Stimulated activated CD4-positive, alpha-beta T cell treated with anti-CD3 and anti-CD28 coated beads, TNF-alpha, amount 100 ng/mL, for 4 hours (primary cell): ENCODE measurements around the gene HOXC6.

Source experiments
- DNase-seq, 3 experiments: peaks; one replicate each; pipeline ENCODE4 v3.0.0-alpha.2; 2020; ENCODE audit warnings: low read depth in 3 of 3

Gene HOXC6

DNA sequence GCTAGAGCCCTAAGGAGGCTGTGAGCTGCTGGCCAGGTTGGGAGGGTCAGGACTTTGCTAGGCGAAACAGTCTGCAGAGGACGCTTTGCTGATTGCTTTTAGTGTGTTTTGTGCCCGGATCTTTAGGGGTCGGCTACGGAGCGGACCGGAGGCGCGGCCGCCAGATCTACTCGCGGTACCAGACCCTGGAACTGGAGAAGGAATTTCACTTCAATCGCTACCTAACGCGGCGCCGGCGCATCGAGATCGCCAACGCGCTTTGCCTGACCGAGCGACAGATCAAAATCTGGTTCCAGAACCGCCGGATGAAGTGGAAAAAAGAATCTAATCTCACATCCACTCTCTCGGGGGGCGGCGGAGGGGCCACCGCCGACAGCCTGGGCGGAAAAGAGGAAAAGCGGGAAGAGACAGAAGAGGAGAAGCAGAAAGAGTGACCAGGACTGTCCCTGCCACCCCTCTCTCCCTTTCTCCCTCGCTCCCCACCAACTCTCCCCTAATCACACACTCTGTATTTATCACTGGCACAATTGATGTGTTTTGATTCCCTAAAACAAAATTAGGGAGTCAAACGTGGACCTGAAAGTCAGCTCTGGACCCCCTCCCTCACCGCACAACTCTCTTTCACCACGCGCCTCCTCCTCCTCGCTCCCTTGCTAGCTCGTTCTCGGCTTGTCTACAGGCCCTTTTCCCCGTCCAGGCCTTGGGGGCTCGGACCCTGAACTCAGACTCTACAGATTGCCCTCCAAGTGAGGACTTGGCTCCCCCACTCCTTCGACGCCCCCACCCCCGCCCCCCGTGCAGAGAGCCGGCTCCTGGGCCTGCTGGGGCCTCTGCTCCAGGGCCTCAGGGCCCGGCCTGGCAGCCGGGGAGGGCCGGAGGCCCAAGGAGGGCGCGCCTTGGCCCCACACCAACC lies 1.5 kb downstream of the HOXC6 start:
- DNase-seq, result no peak

DNA sequence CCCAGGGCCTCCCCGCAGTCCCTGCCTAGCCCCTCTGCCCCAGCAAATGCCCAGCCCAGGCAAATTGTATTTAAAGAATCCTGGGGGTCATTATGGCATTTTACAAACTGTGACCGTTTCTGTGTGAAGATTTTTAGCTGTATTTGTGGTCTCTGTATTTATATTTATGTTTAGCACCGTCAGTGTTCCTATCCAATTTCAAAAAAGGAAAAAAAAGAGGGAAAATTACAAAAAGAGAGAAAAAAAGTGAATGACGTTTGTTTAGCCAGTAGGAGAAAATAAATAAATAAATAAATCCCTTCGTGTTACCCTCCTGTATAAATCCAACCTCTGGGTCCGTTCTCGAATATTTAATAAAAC lies 2.2 kb downstream of the HOXC6 start:
- no peak for DNase-seq

DNA sequence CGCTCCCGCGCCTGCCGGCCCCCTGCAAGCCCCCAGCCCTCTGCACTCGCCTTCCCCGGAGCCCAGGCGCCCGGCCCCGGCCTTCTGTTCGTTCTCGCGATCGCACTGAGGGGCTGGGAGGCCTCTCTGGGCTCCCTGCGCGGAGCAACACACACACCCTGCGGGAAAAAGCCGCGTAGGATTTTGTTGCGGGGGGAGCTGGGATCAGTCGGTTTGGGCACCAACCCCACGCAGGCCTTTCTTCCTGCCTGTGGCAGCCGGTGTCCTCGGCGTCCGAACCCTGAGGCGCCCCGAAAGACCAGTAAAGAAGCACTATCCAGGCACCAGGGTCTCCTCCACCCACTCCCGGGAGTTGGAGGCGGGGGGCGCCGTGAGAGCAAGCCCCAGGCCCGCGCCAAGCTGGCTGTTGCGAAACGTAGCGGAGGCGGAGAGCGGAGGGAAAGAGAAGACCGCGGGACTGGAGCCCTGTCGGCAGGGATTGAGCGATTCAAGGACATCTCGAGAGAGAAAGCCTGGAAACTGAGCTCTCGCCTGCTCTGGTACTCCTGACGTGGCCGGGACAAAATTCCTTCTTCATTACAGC lies 2.7 kb downstream of the HOXC6 start:
- DNase-seq, result no peak

DNA sequence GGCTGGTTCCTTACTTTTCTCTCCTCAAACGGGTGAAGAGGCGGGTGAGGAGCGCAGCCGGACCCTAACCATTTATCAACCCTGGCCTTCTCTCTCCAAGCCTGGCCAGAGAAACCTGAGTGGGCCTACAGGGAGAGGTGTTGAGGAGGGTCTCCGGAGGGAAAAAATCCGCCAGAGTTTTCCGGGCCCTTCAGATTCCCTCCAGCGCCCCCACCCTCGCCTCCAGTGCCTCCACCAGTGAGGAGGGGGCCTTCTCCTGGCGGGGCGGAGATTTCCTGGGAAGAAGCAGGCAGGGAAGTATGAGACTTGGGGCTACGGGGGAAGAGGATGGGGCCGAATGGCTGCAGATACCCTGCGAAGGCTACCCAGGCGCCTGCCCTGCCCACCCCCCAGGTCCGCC lies 3.2 kb downstream of the HOXC6 start:
- DNase-seq, result no peak

DNA sequence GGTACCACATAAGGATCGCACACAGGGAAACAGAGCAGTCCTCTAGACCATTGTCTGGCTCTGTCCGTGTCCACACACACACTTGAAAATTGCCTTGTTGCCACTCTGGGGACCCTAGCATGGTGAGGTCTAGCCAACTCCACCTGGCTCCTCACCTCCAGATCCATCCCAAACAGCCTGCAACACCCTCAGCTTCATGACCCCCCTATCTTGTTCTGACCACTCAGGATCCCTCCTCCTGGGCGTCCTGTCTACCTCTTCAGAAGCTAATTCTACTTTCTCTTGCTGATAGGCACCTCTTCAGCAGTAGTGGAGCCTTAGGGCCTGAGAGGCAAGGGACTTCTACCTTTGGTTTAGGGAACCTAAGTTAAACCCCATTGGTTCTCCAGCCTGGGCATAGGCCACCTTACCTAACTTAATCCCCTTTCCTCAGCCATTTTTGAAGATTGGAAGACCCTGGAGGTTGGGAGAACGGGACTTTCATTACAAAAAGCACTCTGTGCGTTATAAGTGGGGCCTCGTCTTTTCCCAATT lies 3.9 kb downstream of the HOXC6 start:
- no peak for DNase-seq

DNA sequence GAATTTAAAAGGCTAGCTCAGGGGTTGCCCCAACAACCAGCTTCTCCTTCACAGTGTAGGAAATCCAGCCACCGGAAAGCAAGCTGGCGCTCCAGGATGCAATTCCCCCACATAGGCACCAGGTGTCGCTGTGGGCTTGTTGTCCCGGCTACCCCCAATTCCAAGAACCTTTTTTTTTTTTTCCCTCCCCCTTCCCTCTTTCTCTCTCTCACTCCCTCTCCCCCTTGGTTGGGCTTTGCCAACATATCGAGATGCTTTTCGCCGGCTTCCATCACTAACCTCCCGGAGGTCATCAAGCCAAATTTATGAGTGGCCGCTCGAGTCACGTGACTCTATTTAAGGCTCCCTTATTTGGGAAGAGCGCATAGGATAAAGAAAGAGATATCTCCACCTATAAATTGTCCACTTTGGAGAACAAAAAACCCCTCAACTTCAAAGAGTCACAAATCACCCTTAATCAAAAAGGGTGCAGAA lies 4.4 kb downstream of the HOXC6 start, which contains the start of gene HOXC5:
HOXC5 (plus strand) TSS at position 424 of the 474 bp plus-strand sequence. CDS start 73 bp downstream, outside the sequence.
- peak; percentile 28 to 34 (median 31) for DNase-seq

DNA sequence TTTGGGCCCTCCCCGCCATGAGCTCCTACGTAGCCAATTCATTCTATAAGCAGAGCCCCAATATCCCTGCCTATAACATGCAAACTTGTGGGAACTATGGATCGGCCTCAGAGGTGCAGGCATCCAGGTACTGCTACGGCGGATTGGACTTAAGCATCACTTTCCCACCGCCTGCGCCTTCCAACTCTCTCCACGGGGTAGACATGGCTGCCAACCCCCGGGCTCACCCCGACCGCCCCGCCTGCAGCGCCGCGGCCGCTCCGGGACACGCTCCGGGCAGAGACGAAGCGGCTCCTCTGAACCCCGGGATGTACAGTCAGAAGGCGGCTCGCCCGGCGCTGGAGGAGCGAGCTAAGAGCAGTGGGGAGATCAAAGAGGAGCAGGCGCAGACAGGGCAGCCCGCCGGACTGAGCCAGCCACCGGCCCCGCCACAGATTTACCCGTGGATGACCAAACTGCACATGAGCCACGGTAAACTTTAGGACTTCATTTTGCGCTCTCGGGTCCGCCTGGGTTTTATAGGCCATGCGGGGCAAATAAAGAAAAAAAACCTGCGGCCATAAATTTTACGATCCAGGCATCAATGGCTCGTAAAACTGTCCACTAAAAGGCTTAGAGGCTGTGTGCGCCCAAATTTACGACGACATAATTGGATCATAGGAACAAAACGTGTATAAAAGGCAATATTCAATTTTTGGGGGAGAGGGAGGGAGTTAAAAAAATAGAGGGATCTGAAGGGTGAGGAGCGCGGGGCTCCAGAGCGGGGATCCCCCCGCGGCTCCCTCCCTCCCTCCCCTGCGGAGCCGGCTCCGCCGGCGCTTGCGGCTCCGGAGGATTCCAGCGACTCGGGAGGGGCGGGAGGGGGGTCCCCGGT lies 5.1 kb downstream of the HOXC6 start:
- no peak for DNase-seq

DNA sequence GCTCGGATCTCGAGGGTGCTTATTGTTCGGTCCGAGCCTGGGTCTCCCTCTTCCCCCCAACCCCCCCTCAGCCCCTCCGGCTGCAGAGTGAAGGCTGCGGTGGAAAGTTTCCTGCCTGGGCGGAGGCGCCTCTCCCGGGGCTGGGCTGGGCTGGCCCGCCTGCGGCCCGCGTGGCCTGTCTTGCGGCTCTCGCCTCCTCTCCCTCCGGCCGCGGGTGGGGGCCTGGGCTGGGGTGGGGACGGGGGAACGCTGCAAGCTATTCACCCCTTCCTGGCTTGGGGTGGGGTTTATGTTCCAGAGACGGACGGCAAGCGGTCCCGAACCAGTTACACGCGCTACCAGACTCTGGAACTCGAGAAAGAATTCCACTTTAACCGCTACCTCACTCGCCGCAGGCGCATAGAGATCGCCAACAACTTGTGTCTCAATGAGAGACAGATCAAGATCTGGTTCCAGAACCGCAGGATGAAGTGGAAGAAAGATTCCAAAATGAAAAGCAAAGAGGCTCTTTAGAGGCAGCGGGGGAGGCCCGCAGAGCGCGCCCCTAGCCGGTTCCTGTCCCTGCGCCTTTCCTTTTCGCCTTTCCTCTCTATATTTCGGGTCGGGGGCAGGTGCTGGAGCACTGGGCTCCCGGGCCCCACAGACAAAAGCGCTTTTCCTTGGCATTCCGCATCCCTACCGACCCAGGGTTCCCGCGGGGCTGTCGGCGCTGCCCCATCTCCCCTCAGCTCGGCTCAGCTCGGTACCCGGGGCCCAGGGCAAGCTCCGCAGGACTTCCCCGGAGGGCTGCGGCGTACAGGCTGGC lies 5.9 kb downstream of the HOXC6 start:
- no peak for DNase-seq

DNA sequence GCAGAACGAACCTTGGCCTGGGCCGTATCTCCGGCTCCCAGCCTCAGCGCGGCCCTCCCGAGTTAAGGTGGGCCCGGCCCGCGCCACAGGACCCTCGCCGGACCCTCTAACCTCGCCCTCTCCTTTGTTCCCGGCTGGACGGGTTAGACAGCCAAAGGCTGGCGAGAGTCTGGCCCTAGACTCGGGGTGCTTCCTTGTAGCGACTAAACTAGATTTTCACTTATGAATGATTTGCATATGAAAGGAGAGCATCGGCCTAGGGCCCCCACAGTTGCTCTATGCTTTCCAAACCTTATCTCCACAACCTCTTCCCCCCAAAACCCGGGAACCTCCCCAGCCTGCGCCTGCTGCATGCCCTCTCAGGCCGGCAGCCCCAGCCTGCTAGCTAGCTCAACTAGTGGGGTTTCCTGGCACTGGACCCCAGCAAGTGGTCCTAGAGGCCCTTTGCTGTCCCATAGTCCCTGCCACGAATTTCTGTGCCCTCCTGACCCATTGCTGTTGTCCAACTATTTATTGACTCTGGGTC lies 6.6 kb downstream of the HOXC6 start:
- no peak for DNase-seq

DNA sequence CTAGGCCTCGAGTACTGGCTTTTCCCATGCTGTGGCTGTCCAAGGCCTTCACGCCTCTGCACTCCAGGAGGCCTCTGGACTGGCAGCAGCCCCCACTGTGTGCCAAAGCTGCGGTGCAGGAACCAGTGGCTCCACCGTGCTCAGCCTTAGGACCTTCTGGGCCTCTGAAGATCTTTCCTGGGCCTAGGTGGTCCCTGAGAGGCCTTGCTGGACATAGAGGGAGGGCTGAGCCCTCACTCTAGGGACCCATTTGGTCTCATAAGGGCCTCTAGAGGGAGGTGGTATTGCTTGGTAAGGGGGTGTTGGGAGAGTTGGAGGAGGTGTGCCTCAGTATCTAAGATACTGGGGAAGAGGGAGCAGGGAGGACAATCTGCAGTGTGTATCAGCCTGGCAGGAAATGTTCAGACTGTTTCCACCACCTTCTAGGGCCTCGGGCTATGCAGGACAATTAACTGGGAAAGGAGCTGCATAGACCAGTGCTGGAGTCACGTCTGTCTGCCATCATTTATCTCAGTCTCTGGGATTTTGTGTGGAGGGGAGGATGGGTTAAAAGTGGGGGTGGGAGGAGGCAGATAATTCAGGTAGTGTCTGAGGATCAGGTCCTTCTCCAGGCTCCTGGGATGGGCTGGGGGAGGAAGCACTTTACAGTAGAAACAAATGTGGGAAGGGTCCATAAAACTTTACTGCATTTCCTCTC lies 7.5 kb downstream of the HOXC6 start:
- DNase-seq, result no peak

DNA sequence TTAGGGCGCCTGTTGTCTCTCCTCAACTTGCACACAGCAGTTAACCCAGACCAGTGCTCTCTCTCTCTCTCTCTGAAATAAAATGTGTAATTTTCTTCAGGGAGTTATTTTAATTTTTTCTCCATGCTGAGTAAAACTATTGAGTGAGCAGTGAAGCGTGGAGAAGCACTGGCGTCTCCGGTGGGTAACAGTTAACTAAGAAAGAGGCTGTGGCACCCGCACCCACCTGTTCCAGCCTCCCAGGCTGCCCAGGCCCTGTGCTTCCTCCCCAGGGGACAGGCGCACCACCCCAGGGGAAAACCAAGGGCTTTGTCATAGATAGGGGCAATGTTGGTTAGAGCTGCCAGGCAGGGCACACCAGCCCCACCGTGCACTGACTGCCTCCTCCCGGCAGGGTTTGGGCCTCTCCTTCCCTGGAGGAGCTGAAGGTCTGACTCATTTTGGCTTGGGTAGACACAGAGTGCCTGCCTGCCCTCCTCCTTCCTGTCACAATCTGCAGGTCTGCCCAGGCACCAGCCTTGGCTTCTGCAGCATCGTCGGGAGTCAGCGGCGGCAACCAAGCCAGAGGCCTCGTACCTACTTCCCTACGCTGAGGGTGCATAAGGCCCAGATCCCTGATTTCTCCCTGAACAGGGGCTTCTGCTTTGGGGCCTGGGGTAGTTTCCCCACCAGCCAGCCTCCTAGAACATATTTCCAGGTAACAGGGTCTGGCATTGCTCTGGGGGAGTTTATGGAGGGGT lies 8.6 kb downstream of the HOXC6 start:
- no peak for DNase-seq

DNA sequence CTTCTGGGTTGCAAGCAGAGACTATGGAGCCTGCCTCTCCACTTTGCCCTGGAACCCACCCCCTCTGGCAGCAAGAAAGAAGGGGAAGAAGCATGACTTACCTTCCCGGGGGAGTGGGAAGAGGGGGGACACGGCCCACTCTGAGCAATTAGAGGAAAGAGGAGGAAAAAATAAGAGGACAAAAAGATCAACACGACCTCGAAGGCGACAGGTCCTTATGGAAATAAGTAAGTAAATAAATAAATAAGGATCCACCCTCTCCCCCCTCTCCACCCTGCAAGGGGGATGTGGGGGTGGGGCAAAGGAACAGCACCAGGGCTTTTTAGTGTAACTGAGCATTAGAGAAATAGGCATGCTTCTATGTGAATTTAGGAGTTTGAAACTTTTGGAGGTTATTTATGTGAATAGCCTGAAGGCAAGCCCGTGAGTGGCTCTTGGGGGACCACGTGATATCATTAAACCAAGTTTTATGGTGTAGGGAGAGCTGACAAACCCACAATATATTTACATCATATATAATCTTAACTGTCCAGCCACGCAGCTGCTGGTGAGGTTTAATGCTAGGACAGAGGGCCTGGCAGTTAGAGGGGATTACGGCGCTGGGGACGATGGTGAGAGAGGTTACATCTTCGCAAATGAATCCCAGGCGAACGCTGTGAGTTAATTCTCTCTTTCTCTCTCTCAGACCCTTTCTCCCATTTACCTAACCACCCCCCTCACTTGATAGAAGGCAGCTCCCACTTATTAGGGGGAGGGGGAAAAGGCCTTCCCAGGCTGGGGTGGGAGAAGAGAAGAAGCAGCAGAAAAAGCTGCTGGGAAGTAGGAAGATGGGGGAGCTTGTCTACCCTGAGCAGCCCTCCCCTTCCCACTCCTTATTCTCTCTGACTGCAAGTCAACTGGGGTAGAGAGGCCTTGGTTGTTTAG lies 9.4 kb downstream of the HOXC6 start:
- DNase-seq, result no peak

DNA sequence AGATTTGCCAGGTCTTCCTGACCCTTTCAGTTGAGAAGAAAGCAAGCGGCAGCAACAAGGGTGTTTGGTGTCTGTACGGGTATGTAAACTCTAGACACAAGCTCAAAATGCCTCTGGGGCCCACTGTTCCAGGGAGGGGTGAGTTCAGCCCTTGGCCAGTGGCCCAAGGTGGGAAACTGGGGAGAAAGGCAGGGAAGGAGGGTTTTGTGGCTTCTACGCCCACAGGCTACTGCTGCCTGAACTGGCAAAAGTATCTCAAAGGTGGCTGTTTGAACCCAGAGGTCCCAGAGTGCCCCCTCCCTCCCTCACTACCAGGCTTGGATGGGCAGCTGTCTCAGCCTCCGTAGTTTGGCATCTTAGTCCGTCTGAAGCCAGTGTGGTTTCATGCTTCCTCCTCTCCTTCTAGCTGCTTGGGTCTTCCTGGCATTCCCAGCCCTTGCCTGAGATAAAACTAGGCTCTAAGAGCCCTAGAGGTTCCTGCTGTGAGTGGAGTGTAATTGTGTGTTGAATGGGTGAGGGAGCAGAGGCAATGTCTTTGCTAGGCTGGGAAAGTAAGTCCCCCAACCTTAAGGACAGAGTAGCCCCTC lies 10.1 kb downstream of the HOXC6 start:
- DNase-seq, result no peak

DNA sequence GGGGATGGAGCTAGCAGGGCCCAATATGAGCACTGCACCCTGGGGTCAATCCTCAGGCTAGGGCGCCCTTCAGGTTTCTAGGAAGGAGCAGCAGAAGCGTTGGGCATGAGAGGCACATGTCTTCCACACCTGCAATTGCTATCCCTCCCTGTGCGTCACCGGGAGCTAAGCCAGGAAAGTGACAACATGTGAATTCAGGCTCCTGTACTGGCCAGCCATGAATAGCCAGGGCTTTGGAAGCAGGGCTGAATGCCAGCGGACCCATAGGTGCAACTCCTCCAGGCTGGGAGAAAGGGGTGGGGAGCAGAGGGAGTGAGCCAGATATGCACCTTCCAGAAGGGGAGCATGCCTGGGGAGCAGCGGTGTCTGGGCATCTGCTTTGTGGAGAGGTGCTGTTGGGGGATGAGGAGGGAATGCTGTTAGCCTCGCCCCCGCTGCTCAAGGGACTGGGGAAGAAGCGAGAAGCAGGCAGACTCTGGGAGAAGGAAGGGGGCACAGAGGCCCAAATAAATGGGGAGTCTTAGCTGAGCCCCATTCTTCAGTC lies 10.7 kb downstream of the HOXC6 start:
- DNase-seq, result no peak

DNA sequence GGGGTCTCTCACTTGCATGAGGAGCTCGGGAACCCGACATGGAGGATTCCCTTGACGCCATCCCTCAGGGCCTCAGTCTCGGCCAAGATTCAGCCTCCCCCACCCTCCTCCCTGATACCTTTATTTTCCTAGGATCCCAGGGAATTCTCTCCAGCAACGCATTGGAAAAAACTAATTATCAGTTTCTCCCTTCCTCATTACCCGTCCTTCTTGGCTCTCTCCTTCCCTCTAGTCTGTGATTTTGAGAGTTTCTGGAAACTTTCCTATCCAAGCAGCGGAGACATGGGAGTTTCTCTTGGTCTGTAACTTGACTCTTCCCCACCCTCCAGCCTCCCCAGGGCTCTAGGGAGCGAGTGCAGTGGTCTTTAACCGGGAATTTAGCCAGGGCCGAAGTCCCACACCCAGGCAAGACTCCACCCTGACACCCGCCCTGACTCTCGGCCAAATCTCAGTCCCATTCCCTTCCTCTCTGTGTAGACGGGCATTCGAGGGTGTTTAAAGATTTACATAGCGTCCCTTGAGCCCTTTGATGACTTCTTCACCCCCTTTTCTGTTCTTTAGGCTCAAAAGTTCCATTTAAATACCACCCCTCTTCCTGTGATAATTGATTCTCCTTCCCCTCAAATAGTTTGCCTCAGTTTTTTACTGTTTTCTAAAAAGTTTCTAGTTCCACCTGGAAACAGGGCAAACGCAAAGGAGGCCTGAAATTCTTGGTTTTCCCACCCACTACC lies 11.3 kb downstream of the HOXC6 start:
- DNase-seq, result no peak

DNA sequence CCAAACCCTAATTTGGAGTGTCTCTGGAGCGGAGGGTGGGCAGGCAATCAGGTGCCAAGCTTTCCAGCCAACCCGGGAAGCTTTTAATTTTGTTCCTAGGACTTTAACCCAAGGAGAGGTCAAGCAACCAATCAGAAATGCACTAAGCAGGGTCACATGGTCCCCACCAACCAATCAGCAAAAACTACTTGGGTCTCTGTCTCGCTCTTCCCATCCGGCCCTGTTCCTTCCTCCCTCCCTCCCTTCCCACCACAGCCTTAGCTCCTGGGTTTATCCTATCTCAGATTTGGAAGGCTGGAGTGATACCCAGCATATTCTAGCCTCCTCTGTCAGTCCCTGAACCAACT lies 11.9 kb downstream of the HOXC6 start:
- no peak for DNase-seq

DNA sequence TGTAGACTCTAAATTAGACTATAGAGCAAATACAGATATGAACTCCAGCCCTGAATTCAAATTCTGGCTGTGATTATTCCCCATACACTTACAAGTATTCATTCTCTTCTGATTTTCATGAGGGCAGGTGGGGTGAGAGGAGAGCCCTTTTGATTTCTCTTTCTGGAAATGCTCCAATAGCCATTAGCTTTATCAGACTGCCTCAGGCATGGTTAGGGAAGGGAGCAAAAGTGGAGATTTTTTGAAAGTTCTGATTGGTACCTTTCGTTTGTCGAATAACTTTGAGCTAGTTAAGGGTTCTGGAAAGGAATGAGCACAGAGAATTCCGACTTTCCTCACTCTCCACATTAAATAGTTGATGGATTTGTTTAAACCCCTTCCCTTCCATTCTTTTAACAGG lies 12.4 kb downstream of the HOXC6 start:
- no peak for DNase-seq
